A549 (cell line): Measurements from ENCODE around the gene RALGDS.

Experiments
- FOSB ChIP-seq: fragments of 250-450 bp; sonication (Bioruptor Pico); IDR thresholded peaks from 2 replicates; pipeline ENCODE4 v1.5.0; 2020; ENCODE audit warnings: mild to moderate bottlenecking, moderate library complexity
- HDAC2 ChIP-seq: fragments of 200-600 bp; sonication (generic); IDR thresholded peaks from 2 replicates; pipeline ENCODE4 v1.6.1; 2016
- TF ChIP-seq, protein P1 (sequence below): fragments of >200 bp; sonication (Bioruptor Twin); formaldehyde crosslinking; IDR thresholded peaks from 3 replicates; pipeline ENCODE4 v1.5.1; 2016

- no peak for TF ChIP-seq FOSB (CRISPR knock-in tag)
- TF ChIP-seq, protein P1, sequence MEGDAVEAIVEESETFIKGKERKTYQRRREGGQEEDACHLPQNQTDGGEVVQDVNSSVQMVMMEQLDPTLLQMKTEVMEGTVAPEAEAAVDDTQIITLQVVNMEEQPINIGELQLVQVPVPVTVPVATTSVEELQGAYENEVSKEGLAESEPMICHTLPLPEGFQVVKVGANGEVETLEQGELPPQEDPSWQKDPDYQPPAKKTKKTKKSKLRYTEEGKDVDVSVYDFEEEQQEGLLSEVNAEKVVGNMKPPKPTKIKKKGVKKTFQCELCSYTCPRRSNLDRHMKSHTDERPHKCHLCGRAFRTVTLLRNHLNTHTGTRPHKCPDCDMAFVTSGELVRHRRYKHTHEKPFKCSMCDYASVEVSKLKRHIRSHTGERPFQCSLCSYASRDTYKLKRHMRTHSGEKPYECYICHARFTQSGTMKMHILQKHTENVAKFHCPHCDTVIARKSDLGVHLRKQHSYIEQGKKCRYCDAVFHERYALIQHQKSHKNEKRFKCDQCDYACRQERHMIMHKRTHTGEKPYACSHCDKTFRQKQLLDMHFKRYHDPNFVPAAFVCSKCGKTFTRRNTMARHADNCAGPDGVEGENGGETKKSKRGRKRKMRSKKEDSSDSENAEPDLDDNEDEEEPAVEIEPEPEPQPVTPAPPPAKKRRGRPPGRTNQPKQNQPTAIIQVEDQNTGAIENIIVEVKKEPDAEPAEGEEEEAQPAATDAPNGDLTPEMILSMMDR, result no peak
- TF ChIP-seq HDAC2, result no peak
These were observed 44.4 kb upstream of the RALGDS start for GRCh38 chr9:133165452-133165730.
